ENCODE measurements around the gene GABPB2.

The GABPB2 gene

DNA sequence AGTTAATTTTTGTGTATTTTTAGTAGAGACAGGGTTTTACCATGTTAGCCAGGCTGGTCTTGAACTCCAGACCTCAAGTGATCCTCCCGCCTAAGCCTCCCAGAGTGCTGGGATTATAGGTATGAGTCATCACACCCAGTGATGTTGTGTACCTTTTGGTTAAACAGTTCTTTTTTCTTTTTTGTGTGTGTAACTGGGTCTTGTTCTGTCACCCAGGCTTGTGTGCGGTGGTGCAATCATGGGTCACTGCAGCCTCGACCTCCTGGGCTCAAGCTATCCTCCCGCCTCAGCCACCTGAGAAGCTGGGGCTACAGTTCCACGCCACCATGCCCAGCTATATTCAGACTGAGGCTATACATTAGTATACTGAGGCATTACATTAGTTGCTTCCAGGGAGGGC is 37.8 kb downstream of the GABPB2 start:
- Histone ChIP-seq H3K27me3 (ENCODE audit: insufficient read depth, poor library complexity, severe bottlenecking) (no peaks in the 10 kb centered on the region), H3K36me3 (ENCODE audit: low read depth) (no peaks in the 10 kb centered on the region), H3K27ac (ENCODE audit: poor library complexity, severe bottlenecking) (no peak overlapping the region), H3K4me1 (ENCODE audit: insufficient read depth, poor library complexity, severe bottlenecking) (peaks cover 14% of the 10 kb centered on the region), H3K9me3 (ENCODE audit: severe bottlenecking) (no peaks in the 10 kb centered on the region), H3K4me3 (ENCODE audit: severe bottlenecking) (no peak overlapping the region)
- DNase-seq (ENCODE audit: low spot score) (no peak), ATAC-seq (ENCODE audit: low read depth) (no peak)
- no peak for TF ChIP-seq CTCF (IDR thresholded peaks at IDR 0.05; ENCODE audit: poor library complexity, severe bottlenecking)

- Histone ChIP-seq H3K36me3 (ENCODE audit: low read depth) (no peaks in the 10 kb centered on the region), H3K27me3 (ENCODE audit: insufficient read depth, poor library complexity, severe bottlenecking) (no peaks in the 10 kb centered on the region), H3K9me3 (ENCODE audit: severe bottlenecking) (no peaks in the 10 kb centered on the region), H3K4me3 (ENCODE audit: severe bottlenecking) (no peak overlapping the region), H3K4me1 (ENCODE audit: insufficient read depth, poor library complexity, severe bottlenecking) (no peaks in the 10 kb centered on the region), H3K27ac (ENCODE audit: poor library complexity, severe bottlenecking) (no peak overlapping the region)
- DNase-seq (ENCODE audit: low spot score) = no peak
- no peak for ATAC-seq (ENCODE audit: low read depth)
- TF ChIP-seq CTCF (IDR thresholded peaks at IDR 0.05; ENCODE audit: poor library complexity, severe bottlenecking) = no peak
These were observed 43.3 kb downstream of the GABPB2 start for GRCh38 chr1:151113877-151114276.

DNA sequence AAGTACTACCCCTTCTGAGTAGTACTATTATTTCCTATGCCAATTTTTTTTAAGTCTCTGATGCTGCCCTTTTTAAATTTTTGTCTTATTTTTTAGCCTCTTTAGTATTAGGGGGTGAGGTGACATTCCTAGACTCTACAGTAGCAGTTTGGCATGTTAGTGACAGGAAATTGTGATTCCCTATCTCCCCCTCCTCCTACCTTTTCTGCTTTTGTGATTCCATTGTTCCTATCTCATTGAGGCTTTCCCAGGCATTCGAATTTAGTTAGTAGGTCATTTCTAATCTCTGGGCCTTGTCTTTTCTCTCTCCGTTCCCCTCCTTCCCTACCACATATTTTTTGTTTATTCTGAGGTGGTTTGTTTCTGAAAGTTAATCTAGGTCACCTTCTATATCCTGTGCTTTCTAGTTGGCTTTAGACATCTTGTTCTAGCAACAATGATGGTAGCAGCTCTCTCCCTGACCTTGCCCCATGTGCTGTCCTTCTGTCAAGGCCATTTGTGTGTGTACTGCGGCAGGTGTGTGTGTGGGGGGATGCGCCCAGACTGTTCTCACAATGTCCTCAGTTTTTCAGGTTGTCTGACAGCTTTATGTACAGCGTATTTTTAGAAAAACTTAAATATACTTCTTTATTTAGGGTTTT is 54.3 kb downstream of the GABPB2 start:
- H3K4me3 ChIP-seq (ENCODE audit: severe bottlenecking) = no peak overlapping the region
- DNase-seq (ENCODE audit: low spot score) = no peak
- no peaks in the 10 kb centered on the region for H3K36me3 ChIP-seq (ENCODE audit: low read depth)
- TF ChIP-seq CTCF (IDR thresholded peaks at IDR 0.05; ENCODE audit: poor library complexity, severe bottlenecking) = no peak
- H3K27me3 ChIP-seq (ENCODE audit: insufficient read depth, poor library complexity, severe bottlenecking) = no peaks in the 10 kb centered on the region
- no peak for ATAC-seq (ENCODE audit: low read depth)
- no peak overlapping the region for H3K27ac ChIP-seq (ENCODE audit: poor library complexity, severe bottlenecking)
- H3K4me1 ChIP-seq (ENCODE audit: insufficient read depth, poor library complexity, severe bottlenecking) = no peaks in the 10 kb centered on the region
- no peaks in the 10 kb centered on the region for H3K9me3 ChIP-seq (ENCODE audit: severe bottlenecking)

GRCh38 chr1:151128800-151129199 is 58.2 kb downstream of the GABPB2 start:
- H3K4me1 ChIP-seq (ENCODE audit: insufficient read depth, poor library complexity, severe bottlenecking) = no peaks in the 10 kb centered on the region
- no peak for TF ChIP-seq CTCF (IDR thresholded peaks at IDR 0.05; ENCODE audit: poor library complexity, severe bottlenecking)

GRCh38 chr1:151130987-151131586 is 60.5 kb downstream of the GABPB2 start:
- DNase-seq (ENCODE audit: low spot score) (peak; percentile 82), ATAC-seq (ENCODE audit: low read depth) (peak; percentile 96)
- TF ChIP-seq CTCF (IDR thresholded peaks at IDR 0.05; ENCODE audit: poor library complexity, severe bottlenecking) = no peak
- H3K27ac ChIP-seq (ENCODE audit: poor library complexity, severe bottlenecking) = no peak overlapping the region
- no peaks in the 10 kb centered on the region for H3K4me1 ChIP-seq (ENCODE audit: insufficient read depth, poor library complexity, severe bottlenecking)
- no peaks in the 10 kb centered on the region for H3K9me3 ChIP-seq (ENCODE audit: severe bottlenecking)
- H3K4me3 ChIP-seq (ENCODE audit: severe bottlenecking) = peak overlapping the region; percentile 11
- H3K27me3 ChIP-seq (ENCODE audit: insufficient read depth, poor library complexity, severe bottlenecking) = no peaks in the 10 kb centered on the region
- no peaks in the 10 kb centered on the region for H3K36me3 ChIP-seq (ENCODE audit: low read depth)

More at GRCh38 chr1:151128800-151129199, 58.2 kb downstream of the GABPB2 start:
- Histone ChIP-seq H3K27ac (ENCODE audit: poor library complexity, severe bottlenecking) (no peak overlapping the region), H3K9me3 (ENCODE audit: severe bottlenecking) (no peaks in the 10 kb centered on the region), H3K4me3 (ENCODE audit: severe bottlenecking) (no peak overlapping the region), H3K36me3 (ENCODE audit: low read depth) (no peaks in the 10 kb centered on the region), H3K27me3 (ENCODE audit: insufficient read depth, poor library complexity, severe bottlenecking) (no peaks in the 10 kb centered on the region)
- no peak for DNase-seq (ENCODE audit: low spot score)
- no peak for ATAC-seq (ENCODE audit: low read depth)

Data from RWPE2 (cell line).